ENCODE results near the gene RAP2B.
"Not testable (repeated sequence)": the region's sequence is repeated elsewhere in the genome, so short reads cannot be mapped to it uniquely, and the experiment has no call there.

Gene RAP2B

DNA sequence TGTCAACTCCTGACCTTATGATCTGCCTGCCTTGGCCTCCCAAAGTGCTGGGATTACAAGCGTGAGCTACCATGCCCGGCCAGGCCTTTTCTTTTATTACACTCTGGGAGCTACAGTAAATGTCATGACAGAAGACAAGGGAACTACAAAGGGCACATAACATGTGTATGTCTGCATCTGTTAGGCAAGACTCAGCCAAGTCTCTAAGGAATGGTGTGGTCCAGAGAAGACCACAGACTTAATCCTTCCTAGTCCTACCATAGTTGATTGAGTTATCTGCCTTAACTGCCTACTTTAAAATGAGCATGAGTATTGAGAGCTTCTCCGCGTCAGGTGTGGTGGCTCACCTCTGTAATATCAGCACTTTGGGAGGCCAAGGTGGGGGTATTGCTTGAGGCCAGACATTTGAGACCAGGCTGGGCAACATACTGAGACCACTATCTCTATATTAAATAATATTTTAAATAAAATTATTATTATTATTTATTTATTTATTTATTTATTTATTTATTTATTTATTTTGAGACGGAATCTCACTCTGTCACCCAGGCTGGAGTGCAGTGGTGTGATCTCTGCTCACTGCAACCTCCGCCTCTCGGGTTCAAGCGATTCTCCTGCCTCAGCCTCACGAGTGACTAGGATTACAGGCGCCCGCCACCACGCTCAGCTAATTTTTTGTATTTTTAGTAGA lies 31.9 kb downstream of the RAP2B start:
- DNase-seq (ENCODE audit: low read depth in 2 of 2): not testable (repeated sequence)

DNA sequence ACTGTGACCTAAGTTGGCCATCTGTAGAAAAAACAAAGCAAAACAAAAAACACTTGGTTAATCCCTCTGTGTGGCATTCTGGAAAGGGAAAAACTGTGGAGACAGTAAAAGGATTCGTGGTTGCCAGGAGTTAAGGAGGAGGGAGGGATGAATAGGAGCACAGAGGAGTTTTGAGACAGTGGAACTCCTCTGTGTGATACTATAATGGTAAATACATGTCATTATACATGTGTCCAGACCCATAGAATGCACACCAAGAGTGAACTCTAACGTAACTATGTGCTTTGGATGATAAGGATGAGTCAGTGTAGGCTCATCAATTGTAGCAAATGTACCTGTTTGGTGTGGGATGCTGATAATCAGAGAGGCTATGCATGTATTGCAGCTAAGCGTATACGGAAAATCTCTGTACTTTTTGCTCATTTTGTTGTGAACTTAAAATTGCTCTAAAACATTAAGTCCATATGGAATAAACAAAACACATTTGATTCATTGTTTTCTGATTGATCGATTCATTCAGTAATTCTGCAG lies 33.4 kb downstream of the RAP2B start:
- no peak for DNase-seq (ENCODE audit: low read depth in 2 of 2)

DNA sequence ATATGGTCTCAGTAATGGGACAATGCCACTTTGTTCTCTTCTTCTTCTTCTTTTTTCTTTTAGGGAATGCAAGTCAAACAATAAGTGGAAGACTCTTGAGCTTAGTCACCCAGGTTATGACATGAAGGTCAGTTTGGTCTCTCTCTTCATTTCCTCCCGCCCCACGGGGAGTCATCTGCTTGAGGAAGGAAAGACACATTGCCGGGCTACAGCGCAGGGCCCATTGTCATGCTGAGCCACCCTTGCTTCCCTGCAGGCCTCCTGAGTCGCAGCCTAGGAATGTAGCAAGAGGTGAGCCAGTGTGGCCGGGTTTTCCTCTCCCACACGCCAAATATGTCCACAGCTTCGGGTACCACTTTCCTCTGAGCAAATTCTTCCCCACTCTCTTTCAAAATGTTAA lies 47.6 kb downstream of the RAP2B start:
- no peak for DNase-seq (ENCODE audit: low read depth in 2 of 2)

DNA sequence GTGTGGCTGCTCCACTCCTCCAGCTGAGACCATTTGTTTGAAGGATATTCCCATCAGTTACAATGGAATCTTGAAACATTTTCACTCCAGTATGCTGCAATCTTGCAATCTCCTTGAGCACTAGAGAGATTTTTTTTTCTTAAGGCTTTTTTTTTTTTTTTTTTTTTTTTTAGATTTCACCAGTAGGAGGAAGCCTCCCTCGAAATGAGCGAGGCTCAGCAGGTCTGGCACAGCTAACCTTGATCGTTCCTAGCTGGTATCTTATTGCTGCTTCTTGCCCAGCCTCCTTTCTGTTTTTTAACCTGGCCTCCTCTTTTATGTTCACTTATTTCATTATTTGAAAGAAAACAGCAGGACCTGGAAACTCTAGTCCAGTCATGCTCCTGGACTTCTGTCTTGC lies 48.1 kb downstream of the RAP2B start:
- DNase-seq (ENCODE audit: low read depth in 2 of 2): no peak

DNA sequence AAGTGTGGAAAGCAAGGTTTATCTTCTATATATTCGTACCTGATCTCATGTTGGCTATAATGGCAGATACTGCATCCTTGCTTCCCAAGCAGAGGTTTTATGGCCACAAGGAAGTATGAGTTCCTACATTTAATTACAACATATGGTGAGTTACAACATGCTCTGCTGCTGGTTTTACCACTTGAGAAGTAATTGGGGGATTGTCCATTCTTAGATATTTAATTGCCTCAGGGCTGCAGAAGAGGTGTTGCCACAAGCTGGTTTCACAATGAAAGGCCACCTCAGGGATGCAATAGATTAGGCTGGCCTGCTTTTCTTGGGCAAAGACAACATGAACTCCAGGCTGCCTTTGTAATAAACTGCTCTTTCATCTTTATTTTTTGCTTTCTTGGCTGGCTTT lies 48.6 kb downstream of the RAP2B start:
- DNase-seq (ENCODE audit: low read depth in 2 of 2): no peak

DNA sequence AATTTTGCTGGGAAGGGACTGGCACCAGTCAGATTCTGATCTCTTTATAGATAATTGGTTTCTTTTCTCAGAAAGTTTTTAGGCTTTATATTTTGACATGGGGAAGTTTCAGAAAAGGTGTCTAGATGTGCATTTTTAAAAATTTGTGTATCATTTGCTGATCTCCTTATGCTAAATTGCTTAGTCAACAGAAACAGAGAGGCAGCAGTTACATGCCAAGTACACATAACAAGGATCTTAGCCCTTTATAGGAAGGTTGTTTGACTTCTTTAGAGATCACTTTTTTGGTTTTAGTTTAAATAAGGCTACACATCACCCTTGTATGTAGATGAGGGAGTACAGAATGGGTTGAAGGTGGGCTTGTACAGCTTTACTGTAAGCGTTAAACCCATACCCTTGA lies 53.5 kb downstream of the RAP2B start:
- no peak for DNase-seq (ENCODE audit: low read depth in 2 of 2)

DNA sequence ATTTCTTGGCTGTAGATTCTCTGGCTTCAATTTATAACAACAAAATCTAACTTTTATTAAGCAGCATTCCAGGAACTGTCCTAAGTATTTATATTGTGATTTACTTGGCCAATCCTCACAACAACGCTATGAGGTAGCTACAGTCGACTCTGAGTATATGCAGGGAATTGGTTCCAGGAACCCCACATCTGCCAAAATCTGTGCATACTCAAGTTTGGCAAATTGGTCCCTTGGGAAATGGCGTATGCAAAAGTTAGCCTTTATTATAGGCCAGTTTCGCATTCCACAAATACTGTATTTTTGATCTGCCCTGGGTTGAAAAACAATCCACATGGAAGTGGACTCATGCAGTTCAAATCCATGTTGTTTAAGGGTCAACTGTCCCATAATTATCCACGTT lies 53.9 kb downstream of the RAP2B start:
- no peak for DNase-seq (ENCODE audit: low read depth in 2 of 2)

DNA sequence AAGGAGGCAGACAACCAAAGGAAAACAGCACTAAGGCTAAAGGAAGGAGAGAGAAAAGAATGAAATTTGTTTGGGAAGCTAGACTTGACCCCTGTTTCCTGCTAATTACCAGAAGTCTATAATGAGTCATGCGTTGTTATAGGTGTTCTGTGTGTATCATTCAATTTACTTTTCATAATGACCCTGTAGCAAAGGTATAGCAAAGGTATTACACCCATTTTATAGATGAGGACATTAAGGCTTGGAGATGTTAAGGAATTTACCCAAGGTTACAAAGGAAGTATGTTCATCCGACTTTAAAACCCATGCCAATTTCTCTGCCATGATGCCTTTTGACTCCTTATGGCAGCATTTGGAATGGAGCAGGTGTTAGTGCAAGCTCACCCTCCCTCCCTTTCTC lies 54.9 kb downstream of the RAP2B start:
- DNase-seq (ENCODE audit: low read depth in 2 of 2): no peak

DNA sequence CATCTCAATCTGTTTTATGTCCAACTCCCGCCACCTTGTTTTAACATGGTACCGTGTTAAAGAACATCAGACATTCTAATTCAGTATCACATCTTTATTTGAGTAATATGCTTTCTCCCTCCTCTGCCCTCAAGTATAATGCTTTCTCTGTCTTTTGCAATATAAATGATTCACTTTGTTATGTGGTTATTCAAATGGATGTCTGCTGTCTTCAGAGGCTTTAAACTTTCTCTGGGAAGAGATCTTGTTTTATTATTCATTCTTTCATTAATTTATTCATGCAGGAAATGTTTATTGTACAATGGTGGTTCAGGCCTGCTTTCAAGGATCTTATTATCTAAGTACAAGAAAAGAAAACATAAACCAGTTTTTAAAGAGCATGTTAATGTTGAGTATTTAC lies 57.1 kb downstream of the RAP2B start:
- no peak for DNase-seq (ENCODE audit: low read depth in 2 of 2)
